GM12864 (cell line): Measurements from ENCODE around the gene TTC31.
A peak's percentile ranks its signal among the peaks of the same experiment; 100 is the strongest.

Source experiments
- DNase-seq: peaks from one replicate; pipeline ENCODE4 v3.0.0-alpha.2; 2011; ENCODE audit warnings: low read depth
- H3K4me3 ChIP-seq: 2 replicates; pipeline ENCODE4 v1.5.1; 2011; ENCODE audit warnings: mild to moderate bottlenecking, low read depth, low read length, control low read depth
- CTCF ChIP-seq: IDR thresholded peaks from 2 replicates; pipeline ENCODE4 v1.5.1; 2011; ENCODE audit warnings: low read depth, mild to moderate bottlenecking, moderate library complexity, low read length, control low read depth, inconsistent platforms; ENCODE audit errors: missing control alignments

The TTC31 gene

GRCh38 chr2:74512744-74513604 is 30.1 kb downstream of the TTC31 start:
- no peak for DNase-seq
- no peak for TF ChIP-seq CTCF
- H3K4me3 ChIP-seq = no peak overlapping the region

GRCh38 chr2:74513605-74514367 is 30.9 kb downstream of the TTC31 start:
- H3K4me3 ChIP-seq = no peak overlapping the region
- DNase-seq = no peak
- no peak for TF ChIP-seq CTCF

GRCh38 chr2:74514368-74515270 is 31.7 kb downstream of the TTC31 start, which contains the start of gene TLX2:
Gene TLX2, plus strand, starts transcription at chr2:74514450. Its CDS starts 357 bp downstream, at chr2:74514807.
- no peak for TF ChIP-seq CTCF
- no peak within 1 kb of the TSS; the same call in 1 of the 2 replicates for H3K4me3 ChIP-seq
- DNase-seq = no peak

- H3K4me3 ChIP-seq = peak overlapping the region; percentile 37
- TF ChIP-seq CTCF = no peak
- no peak for DNase-seq
These were observed 32.5 kb downstream of the TTC31 start for GRCh38 chr2:74515271-74515980.

- H3K4me3 ChIP-seq = peak overlapping the region; percentile 37
- peak; percentile 30 for DNase-seq
- TF ChIP-seq CTCF = no peak
These were observed 33.2 kb downstream of the TTC31 start for GRCh38 chr2:74515981-74516633.
